GM10847 (cell line): ENCODE data around the gene COL16A1.

Experiments
- POLR2A ChIP-seq: IDR thresholded peaks from 2 replicates; pipeline ENCODE4 v1.6.1; 2011; ENCODE audit not compliant: insufficient read length; ENCODE audit errors: extremely low read depth

The COL16A1 gene

GRCh38 chr1:31742462-31743212, 38.8 kb upstream of the COL16A1 start:
- no peak for TF ChIP-seq POLR2A

- TF ChIP-seq POLR2A = no peak
Observed at GRCh38 chr1:31739346-31739745, 35.5 kb upstream of the COL16A1 start.

- TF ChIP-seq POLR2A = no peak
Observed at GRCh38 chr1:31736675-31737074, 32.9 kb upstream of the COL16A1 start.

- no peak for TF ChIP-seq POLR2A
Observed at GRCh38 chr1:31735571-31735970, 31.8 kb upstream of the COL16A1 start.

- TF ChIP-seq POLR2A = no peak
Observed at GRCh38 chr1:31734582-31735107, 30.8 kb upstream of the COL16A1 start.

- no peak for TF ChIP-seq POLR2A
Observed at GRCh38 chr1:31733389-31734219, 29.8 kb upstream of the COL16A1 start.

- no peak for TF ChIP-seq POLR2A
Observed at GRCh38 chr1:31732751-31733289, 29.0 kb upstream of the COL16A1 start.

- no peak for TF ChIP-seq POLR2A
Observed at GRCh38 chr1:31732343-31732742, 28.5 kb upstream of the COL16A1 start.

GRCh38 chr1:31731049-31731565, 27.3 kb upstream of the COL16A1 start:
- no peak for TF ChIP-seq POLR2A

GRCh38 chr1:31730336-31731048, 26.7 kb upstream of the COL16A1 start:
- TF ChIP-seq POLR2A = no peak

- no peak for TF ChIP-seq POLR2A
Observed at GRCh38 chr1:31727849-31728248, 24.0 kb upstream of the COL16A1 start.

GRCh38 chr1:31727195-31727594, 23.4 kb upstream of the COL16A1 start:
- no peak for TF ChIP-seq POLR2A

- TF ChIP-seq POLR2A = no peak
Observed at GRCh38 chr1:31726715-31727114, 22.9 kb upstream of the COL16A1 start.

GRCh38 chr1:31725777-31726535, 22.1 kb upstream of the COL16A1 start:
- no peak for TF ChIP-seq POLR2A
